UCSD-AML1 (cell line): Measurements from ENCODE around the gene KDSR.

ENCODE experiments used
- DNase-seq: peaks from one replicate; lab custom pipeline; 2025; ENCODE audit not compliant: unreplicated experiment; lab: John Stamatoyannopoulos, UW

Gene KDSR

GRCh38 chr18:63284827-63285733 lies 81.9 kb downstream of the KDSR start:
- DNase-seq, result no peak

GRCh38 chr18:63284173-63284799 lies 82.7 kb downstream of the KDSR start:
- no peak for DNase-seq

- no peak for DNase-seq
Measured at GRCh38 chr18:63283305-63284094, 83.5 kb downstream of the KDSR start.

DNA sequence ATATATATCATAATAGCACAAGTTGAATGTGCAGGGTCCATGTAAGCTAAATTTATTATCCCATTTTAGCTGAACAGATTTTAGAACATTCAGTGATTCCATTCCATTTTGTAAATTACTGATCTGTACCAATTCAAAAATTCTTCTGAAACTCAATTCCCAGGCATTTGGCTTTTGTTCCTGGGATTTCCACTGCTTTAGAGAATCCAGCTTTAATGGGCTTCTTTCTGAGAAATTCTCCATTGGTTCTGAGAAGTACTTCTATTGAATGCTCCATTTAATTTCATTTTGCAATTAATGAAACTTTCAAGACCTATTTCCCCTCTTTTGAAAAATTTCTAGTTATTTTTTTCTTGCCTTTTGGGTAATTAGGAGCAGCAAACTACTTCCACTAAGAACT lies 84.2 kb downstream of the KDSR start:
- DNase-seq, result no peak
